ENCODE results near the gene CCDC198.

CCDC198 gene

GRCh38 chr14:57462551-57462950 is 31.1 kb downstream of the CCDC198 start:
- no peak for DNase-seq

- no peak for DNase-seq
Measured at GRCh38 chr14:57461777-57462320, 31.8 kb downstream of the CCDC198 start.

GRCh38 chr14:57435923-57436322 is 57.7 kb downstream of the CCDC198 start:
- DNase-seq: no peak

- DNase-seq: no peak
Measured at GRCh38 chr14:57420986-57421385, 72.7 kb downstream of the CCDC198 start.

GRCh38 chr14:57420033-57420432 is 73.6 kb downstream of the CCDC198 start:
- no peak for DNase-seq

Data from CD4-positive, alpha-beta T cell treated with Interferon gamma for 1 hour (primary cell).